Tibial artery (tissue), 4 donors: ENCODE results near the gene CRTC1.

Experiments used
- DNase-seq, 2 donors: peaks; one replicate each; pipeline ENCODE4 v3.0.0-alpha.2; 2019
- H3K27ac ChIP-seq, 2 donors: fragments of 200-600 bp; sonication (generic) in 1 of 2; 1 replicate in 1 of 2; 2 replicates in 1 of 2; pipeline ENCODE4 v1.5.1; 2018 to 2019; ENCODE audit warnings: mild to moderate bottlenecking in 1 of 2
- H3K27me3 ChIP-seq, 2 donors: fragments of 200-600 bp; sonication (generic) in 1 of 2; one replicate each; pipeline versions ENCODE4 v1.5.1 to v1.6.0; 2016 to 2019
- H3K36me3 ChIP-seq, 3 donors: fragments of 200-600 bp; sonication (generic) in 2 of 3; one replicate each; pipeline ENCODE4 v1.5.1; 2016 to 2019; ENCODE audit warnings: mild to moderate bottlenecking in 2 of 3
- H3K4me1 ChIP-seq, 4 donors: fragments of 200-600 bp; sonication (generic) in 2 of 4; 1 replicate in 3 of 4; 2 replicates in 1 of 4; pipeline ENCODE4 v1.5.1; 2016 to 2019
- H3K4me3 ChIP-seq, 2 donors: fragments of 200-600 bp; sonication (generic) in 1 of 2; 1 replicate in 1 of 2; 2 replicates in 1 of 2; pipeline ENCODE4 v1.5.1; 2018 to 2019; ENCODE audit warnings: mild to moderate bottlenecking in 2 of 2
- H3K9me3 ChIP-seq, 3 donors: fragments of 200-600 bp; sonication (generic) in 1 of 3; one replicate each; pipeline ENCODE4 v1.5.1; 2016 to 2019
- CTCF ChIP-seq, 2 experiments: fragments of 200-600 bp in 1 of 2; fragments of 450-650 bp in 1 of 2; IDR thresholded peaks; one replicate each; pipeline ENCODE4 v1.5.1; 2017 to 2019; ENCODE audit warnings: antibody characterized with exemption in 2 of 2, mild to moderate bottlenecking in 1 of 2, moderate library complexity in 1 of 2
- intact Hi-C: fragments of 100-400 bp; cut with DNase I; formaldehyde crosslinking; loops from one replicate; pipeline ENCODE4 v1.15.0; 2023; ENCODE audit warnings: low total_unique reads

Gene CRTC1

GRCh38 chr19:18774782-18775444, 91.4 kb downstream of the CRTC1 start:
- peaks cover 0 to 34% (median 8%) of the 10 kb centered on the region in 3 donors for H3K36me3 ChIP-seq
- no peak for DNase-seq
- H3K27ac ChIP-seq = no peak overlapping the region
- H3K9me3 ChIP-seq = no peaks in the 10 kb centered on the region
- no peak for TF ChIP-seq CTCF (IDR thresholded peaks at IDR 0.05)
- intact Hi-C loops = no loop called here
- H3K4me3 ChIP-seq = no peak overlapping the region
- peaks cover 0 to 14% (median 4%) of the 10 kb centered on the region in 4 donors for H3K4me1 ChIP-seq
- peaks cover 0 to 8% of the 10 kb centered on the region in 2 donors for H3K27me3 ChIP-seq

GRCh38 chr19:18775586-18776287, 92.3 kb downstream of the CRTC1 start:
- no peak overlapping the region for H3K4me3 ChIP-seq
- H3K4me1 ChIP-seq = peaks cover 0 to 14% (median 4%) of the 10 kb centered on the region in 4 donors
- peaks cover 0 to 34% (median 8%) of the 10 kb centered on the region in 3 donors for H3K36me3 ChIP-seq
- no peaks in the 10 kb centered on the region for H3K9me3 ChIP-seq
- peaks cover 0 to 12% of the 10 kb centered on the region in 2 donors for H3K27me3 ChIP-seq
- H3K27ac ChIP-seq = no peak overlapping the region
- TF ChIP-seq CTCF (IDR thresholded peaks at IDR 0.05) = no peak
- intact Hi-C loops = no loop called here
- DNase-seq = no peak

- no peak for DNase-seq
- intact Hi-C loops = no loop called here
- no peak overlapping the region for H3K27ac ChIP-seq
Observed at GRCh38 chr19:18776288-18776594, 92.8 kb downstream of the CRTC1 start.

GRCh38 chr19:18776736-18777135, 93.3 kb downstream of the CRTC1 start:
- H3K27ac ChIP-seq = no peak overlapping the region
- peaks cover 0 to 28% (median 8%) of the 10 kb centered on the region in 3 donors for H3K36me3 ChIP-seq
- H3K4me3 ChIP-seq = no peak overlapping the region
- H3K27me3 ChIP-seq = peaks cover 0 to 15% of the 10 kb centered on the region in 2 donors
- no peaks in the 10 kb centered on the region for H3K9me3 ChIP-seq
- H3K4me1 ChIP-seq = peaks cover 0 to 14% (median 4%) of the 10 kb centered on the region in 4 donors
- DNase-seq = no peak
- no peak for TF ChIP-seq CTCF (IDR thresholded peaks at IDR 0.05)
- intact Hi-C loops = no loop called here

More at GRCh38 chr19:18776288-18776594, 92.8 kb downstream of the CRTC1 start:
- Histone ChIP-seq H3K9me3 (no peaks in the 10 kb centered on the region), H3K4me3 (no peak overlapping the region), H3K4me1 (peaks cover 0 to 14% (median 4%) of the 10 kb centered on the region in 4 donors), H3K36me3 (peaks cover 0 to 33% (median 8%) of the 10 kb centered on the region in 3 donors), H3K27me3 (peaks cover 0 to 15% of the 10 kb centered on the region in 2 donors)
- no peak for TF ChIP-seq CTCF (IDR thresholded peaks at IDR 0.05)

- H3K27me3 ChIP-seq = peaks cover 0 to 15% of the 10 kb centered on the region in 2 donors
- no peak for DNase-seq
- no peak overlapping the region for H3K27ac ChIP-seq
- H3K4me1 ChIP-seq = peaks cover 0 to 14% (median 4%) of the 10 kb centered on the region in 4 donors
- peaks cover 0 to 28% (median 8%) of the 10 kb centered on the region in 3 donors for H3K36me3 ChIP-seq
- TF ChIP-seq CTCF (IDR thresholded peaks at IDR 0.05) = no peak
- intact Hi-C loops = no loop called here
- no peaks in the 10 kb centered on the region for H3K9me3 ChIP-seq
- H3K4me3 ChIP-seq = no peak overlapping the region
Observed at GRCh38 chr19:18777301-18778075, 94.0 kb downstream of the CRTC1 start.
